Astrocyte (in vitro differentiated cells and primary cell): ENCODE data around the gene FBLIM1.

Experiments used
- CTCF ChIP-seq: IDR thresholded peaks from 2 replicates; pipeline ENCODE4 v1.5.1; 2011; ENCODE audit warnings: low read depth, mild to moderate bottlenecking, inconsistent platforms, low read length, moderate library complexity; ENCODE audit not compliant: insufficient read depth
- EZH2 ChIP-seq: IDR thresholded peaks from 2 replicates; pipeline ENCODE4 v1.6.1; 2012; ENCODE audit warnings: mild to moderate bottlenecking, low read length, inconsistent platforms; ENCODE audit not compliant: insufficient read depth

DNA sequence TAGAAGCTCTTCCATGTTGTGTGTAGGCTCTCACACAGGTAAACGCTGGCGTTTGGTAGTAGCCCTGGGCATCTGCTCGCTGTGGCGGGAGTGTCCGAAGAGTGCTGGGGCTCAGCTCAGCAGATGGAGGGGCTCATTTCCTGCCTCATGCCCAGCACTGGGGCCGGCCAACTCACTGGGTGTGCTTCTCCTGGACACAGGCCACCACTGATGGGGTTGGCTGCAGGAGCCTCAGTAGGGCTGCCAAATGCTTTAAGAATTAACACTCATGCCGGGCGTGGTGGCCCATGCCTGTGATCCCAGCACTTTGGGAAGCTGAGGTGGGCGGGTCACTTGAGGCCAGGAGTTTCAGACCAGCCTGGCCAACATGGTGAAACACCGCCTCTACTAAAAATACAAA lies 28.0 kb downstream of the FBLIM1 start:
- TF ChIP-seq CTCF = no peak
- no peak for TF ChIP-seq EZH2
